ENCODE results near the gene ATXN1. TPM values are rescaled to one million over a fixed set of nuclear protein-coding genes. Genes with fewer than 3 reads are reported as not detected.

ATXN1 gene
- total and polyA plus RNA-seq, 7 donors = 1.3 to 50.9 (median 21.6) TPM

GRCh38 chr6:16700202-16700915 lies 60.9 kb downstream of the ATXN1 start:
- Histone ChIP-seq H3K9me3 (no peaks in the 10 kb centered on the region), H3K4me1 (peaks cover 53% of the 10 kb centered on the region), H3K27me3 (ENCODE audit: insufficient read depth in 3 of 3, low read length in 2 of 3) (no peaks in the 10 kb centered on the region), H3K4me3 (peak overlapping the region; percentile 56), H3K27ac (peak overlapping the region; percentile 51), H3K36me3 (ENCODE audit: insufficient read depth in 1 of 2, low read depth in 1 of 2) (no peaks in the 10 kb centered on the region)
- DNase-seq = no peak
- 25 to 48% (median 40%) methylated on average over 13 of the region's 13 CpGs for WGBS, 3 donors
- intact Hi-C loops (cut with DNase I) = no loop called here
- peak; percentile 15 to 41 (median 32) for ATAC-seq
- TF ChIP-seq CTCF (IDR thresholded peaks at IDR 0.05) = no peak

- H3K4me3 ChIP-seq = no peak overlapping the region
- intact Hi-C loops (cut with DNase I) = no loop called here
- 65 to 80% (median 67%) methylated on average over 7 of the region's 7 CpGs for WGBS, 3 donors
- H3K9me3 ChIP-seq = no peaks in the 10 kb centered on the region
- no peaks in the 10 kb centered on the region for H3K36me3 ChIP-seq (ENCODE audit: insufficient read depth in 1 of 2, low read depth in 1 of 2)
- ATAC-seq (peak; percentile 86 to 91 (median 90)), DNase-seq (no peak)
- peaks cover 50% of the 10 kb centered on the region for H3K4me1 ChIP-seq
- TF ChIP-seq CTCF (IDR thresholded peaks at IDR 0.05) = no peak
- H3K27me3 ChIP-seq (ENCODE audit: insufficient read depth in 3 of 3, low read length in 2 of 3) = no peaks in the 10 kb centered on the region
- H3K27ac ChIP-seq = peak overlapping the region; percentile 48
These were observed 62.0 kb downstream of the ATXN1 start for GRCh38 chr6:16698997-16699868.

- Histone ChIP-seq H3K9me3 (no peaks in the 10 kb centered on the region), H3K4me3 (no peak overlapping the region), H3K36me3 (ENCODE audit: insufficient read depth in 1 of 2, low read depth in 1 of 2) (no peaks in the 10 kb centered on the region), H3K4me1 (peaks cover 42% of the 10 kb centered on the region), H3K27ac (no peak overlapping the region), H3K27me3 (ENCODE audit: insufficient read depth in 3 of 3, low read length in 2 of 3) (no peaks in the 10 kb centered on the region)
- intact Hi-C loops (cut with DNase I) = no loop called here
- DNase-seq = no peak
- ATAC-seq = peak in 2 of 4 donors; percentile 34 to 59
- WGBS, 3 donors = 88 to 91% (median 88%) methylated on average over 1 of the region's 1 CpG
- TF ChIP-seq CTCF (IDR thresholded peaks at IDR 0.05) = no peak
These were observed 63.1 kb downstream of the ATXN1 start for GRCh38 chr6:16698162-16698533.

- H3K27me3 ChIP-seq (ENCODE audit: insufficient read depth in 3 of 3, low read length in 2 of 3) = no peaks in the 10 kb centered on the region
- intact Hi-C loops (cut with DNase I) = no loop called here
- H3K36me3 ChIP-seq (ENCODE audit: insufficient read depth in 1 of 2, low read depth in 1 of 2) = no peaks in the 10 kb centered on the region
- WGBS, 3 donors = 80 to 85% (median 81%) methylated on average over 7 of the region's 7 CpGs
- H3K4me1 ChIP-seq = peaks cover 42% of the 10 kb centered on the region
- no peak overlapping the region for H3K4me3 ChIP-seq
- DNase-seq (no peak), ATAC-seq (no peak)
- H3K27ac ChIP-seq = no peak overlapping the region
- H3K9me3 ChIP-seq = no peaks in the 10 kb centered on the region
- TF ChIP-seq CTCF (IDR thresholded peaks at IDR 0.05) = no peak
These were observed 63.7 kb downstream of the ATXN1 start for GRCh38 chr6:16697437-16698161.

Data from psoas muscle (tissue), 8 donors.